Central memory CD8-positive, alpha-beta T cell (primary cell): ENCODE measurements around the gene SVOPL.

Experiments
- ATAC-seq: fragments of 150-1000 bp; cut with Tn5 transposase; replicated peaks from 2 replicates; pipeline ENCODE4 v1.10.0; 2022; ENCODE audit warnings: mild to moderate bottlenecking, moderate FRiP score, moderate number of reproducible peaks; ENCODE audit not compliant: poor library complexity, severe bottlenecking; ENCODE audit errors: extremely low read depth
- DNase-seq, 2 donors: peaks; one replicate each; pipeline ENCODE4 v3.0.0; 2021; ENCODE audit warnings: low spot score in 2 of 2
- H3K27ac Mint-ChIP-seq: one replicate; pipeline ENCODE4 v1.8.0; 2022; ENCODE audit warnings: low read depth, mild to moderate bottlenecking, moderate library complexity, mixed read lengths
- H3K27me3 Mint-ChIP-seq: one replicate; pipeline ENCODE4 v1.8.0; 2022; ENCODE audit warnings: mixed read lengths
- H3K36me3 Mint-ChIP-seq: one replicate; pipeline ENCODE4 v1.8.0; 2022; ENCODE audit warnings: mild to moderate bottlenecking, moderate library complexity, mixed read lengths; ENCODE audit not compliant: insufficient read depth
- H3K4me1 Mint-ChIP-seq: one replicate; pipeline ENCODE4 v1.8.0; 2022; ENCODE audit warnings: mixed read lengths
- H3K4me3 Mint-ChIP-seq: one replicate; pipeline ENCODE4 v1.8.0; 2022; ENCODE audit warnings: mild to moderate bottlenecking, moderate library complexity, mixed read lengths
- H3K9me3 Mint-ChIP-seq: one replicate; pipeline ENCODE4 v1.8.0; 2022; ENCODE audit warnings: mixed read lengths

The SVOPL gene

DNA sequence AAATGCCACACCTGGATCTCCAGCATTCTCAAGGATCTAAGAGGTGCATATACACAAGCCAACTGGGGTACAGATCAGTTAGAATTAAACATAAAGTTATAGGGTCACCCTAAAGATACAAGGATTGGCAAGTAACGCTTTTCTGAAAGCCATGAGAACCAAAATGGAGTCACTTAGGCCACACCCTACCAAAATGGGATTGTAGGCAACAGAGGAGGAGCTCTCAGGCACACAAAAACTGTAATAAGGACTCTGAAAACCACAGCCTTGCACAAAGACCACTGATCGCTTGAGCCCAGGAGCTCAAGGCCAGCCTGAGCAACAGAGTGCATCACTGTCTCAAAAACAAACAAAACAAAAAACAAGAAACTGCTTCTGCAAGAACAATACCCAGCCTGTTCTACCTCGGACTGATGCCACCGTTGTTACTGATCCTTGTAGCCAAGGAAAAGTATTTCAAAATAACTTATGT is 35.5 kb downstream of the SVOPL start:
- Mint-ChIP-seq H3K27ac (no peak overlapping the region), H3K4me1 (no peaks in the 10 kb centered on the region), H3K27me3 (peaks cover 97% of the 10 kb centered on the region), H3K9me3 (no peaks in the 10 kb centered on the region), H3K4me3 (no peak overlapping the region), H3K36me3 (peaks cover 3% of the 10 kb centered on the region)
- no peak for ATAC-seq
- no peak for DNase-seq

DNA sequence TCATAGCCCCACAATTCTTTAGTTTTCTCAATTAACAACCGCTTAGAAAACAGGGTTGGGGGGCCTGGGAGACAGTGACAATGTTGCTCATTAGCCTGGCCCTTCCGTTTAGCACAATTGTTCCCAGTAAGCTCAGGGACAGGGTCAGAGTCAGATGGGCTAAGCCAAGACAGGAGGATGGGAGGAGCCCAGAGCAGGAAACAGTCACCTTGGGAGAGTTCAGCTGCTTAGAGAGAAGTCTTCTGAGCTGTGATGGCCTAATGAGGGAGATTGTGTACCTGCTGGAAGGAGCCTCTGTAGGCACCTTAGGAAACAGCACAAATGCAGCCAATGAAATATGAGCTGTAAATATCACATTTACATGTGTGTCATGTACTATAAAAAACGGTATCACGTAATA is 35.9 kb downstream of the SVOPL start:
- H3K4me3 Mint-ChIP-seq: peak overlapping the region; percentile 60
- peaks cover 3% of the 10 kb centered on the region for H3K36me3 Mint-ChIP-seq
- peaks cover 92% of the 10 kb centered on the region for H3K27me3 Mint-ChIP-seq
- no peak for ATAC-seq
- H3K4me1 Mint-ChIP-seq: no peaks in the 10 kb centered on the region
- H3K27ac Mint-ChIP-seq: no peak overlapping the region
- no peak for DNase-seq
- no peaks in the 10 kb centered on the region for H3K9me3 Mint-ChIP-seq

DNA sequence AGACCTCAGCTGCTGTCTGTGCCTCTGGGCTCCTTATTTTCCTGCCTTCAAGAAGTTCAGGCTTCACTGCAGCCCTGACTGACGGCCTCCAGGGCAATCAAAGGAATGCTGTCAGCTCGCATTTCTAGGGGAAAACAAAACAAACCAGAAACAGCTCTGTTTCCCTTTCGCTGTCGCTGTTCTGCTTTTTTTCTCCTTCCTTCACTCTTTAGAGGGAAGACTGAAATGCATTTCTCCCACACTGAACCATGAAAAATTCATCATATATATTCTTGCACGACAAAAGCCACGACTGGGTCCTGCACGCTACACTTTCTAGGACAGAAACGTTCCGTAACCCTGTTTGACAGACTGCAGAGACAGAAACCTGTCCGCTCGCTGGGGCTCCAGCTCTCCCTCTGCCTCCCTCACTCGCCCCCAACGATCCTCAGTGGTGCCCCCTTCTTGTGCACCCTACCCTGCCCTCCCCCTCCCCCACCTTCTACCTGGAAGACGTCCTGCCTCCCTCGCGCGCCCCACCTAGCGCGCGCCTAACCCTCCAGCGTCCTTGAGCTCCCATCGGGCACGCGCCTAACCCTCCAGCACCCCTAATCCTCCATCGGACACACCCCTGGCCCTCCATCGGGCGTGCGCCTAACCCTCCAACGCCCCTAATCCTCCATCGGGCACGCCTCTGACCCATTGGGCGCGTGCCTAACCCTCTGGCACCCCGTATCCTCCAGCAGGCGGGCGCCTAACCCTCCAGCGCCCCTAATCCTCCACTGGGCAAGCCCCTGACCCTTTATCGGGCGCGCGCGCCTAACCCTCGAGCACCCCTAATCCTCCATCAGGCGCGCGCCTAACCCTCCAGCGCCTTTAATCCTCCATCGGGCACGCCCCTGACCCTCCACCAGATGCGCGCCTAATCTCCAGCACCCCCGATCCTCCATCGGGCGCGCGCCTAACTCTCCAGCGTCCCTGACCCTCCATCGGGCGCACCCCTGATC is 37.1 kb downstream of the SVOPL start:
- no peaks in the 10 kb centered on the region for H3K4me1 Mint-ChIP-seq
- ATAC-seq (no peak), DNase-seq (no peak)
- H3K27me3 Mint-ChIP-seq: peaks cover 92% of the 10 kb centered on the region
- peak overlapping the region; percentile 60 for H3K4me3 Mint-ChIP-seq
- no peaks in the 10 kb centered on the region for H3K9me3 Mint-ChIP-seq
- peaks cover 3% of the 10 kb centered on the region for H3K36me3 Mint-ChIP-seq
- no peak overlapping the region for H3K27ac Mint-ChIP-seq

DNA sequence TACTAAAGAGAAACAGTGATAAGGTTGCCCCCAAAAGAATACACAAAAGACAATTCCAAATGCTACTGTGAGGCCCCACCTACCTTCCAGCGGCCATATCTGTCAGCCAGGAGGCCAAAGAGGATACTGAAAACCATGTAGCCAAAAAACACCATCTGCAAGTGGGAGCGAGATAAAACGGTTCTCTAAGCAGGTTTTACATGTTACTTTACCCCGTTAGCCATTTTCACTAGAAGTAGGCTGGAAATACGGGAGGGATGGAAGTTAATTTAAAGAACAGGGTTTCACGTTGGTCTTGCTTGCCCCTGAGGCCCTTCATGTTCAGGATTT is 38.2 kb downstream of the SVOPL start:
- no peaks in the 10 kb centered on the region for H3K4me1 Mint-ChIP-seq
- DNase-seq (no peak), ATAC-seq (no peak)
- H3K27me3 Mint-ChIP-seq: peaks cover 84% of the 10 kb centered on the region
- no peak overlapping the region for H3K27ac Mint-ChIP-seq
- H3K4me3 Mint-ChIP-seq: no peak overlapping the region
- peaks cover 3% of the 10 kb centered on the region for H3K36me3 Mint-ChIP-seq
- no peaks in the 10 kb centered on the region for H3K9me3 Mint-ChIP-seq

DNA sequence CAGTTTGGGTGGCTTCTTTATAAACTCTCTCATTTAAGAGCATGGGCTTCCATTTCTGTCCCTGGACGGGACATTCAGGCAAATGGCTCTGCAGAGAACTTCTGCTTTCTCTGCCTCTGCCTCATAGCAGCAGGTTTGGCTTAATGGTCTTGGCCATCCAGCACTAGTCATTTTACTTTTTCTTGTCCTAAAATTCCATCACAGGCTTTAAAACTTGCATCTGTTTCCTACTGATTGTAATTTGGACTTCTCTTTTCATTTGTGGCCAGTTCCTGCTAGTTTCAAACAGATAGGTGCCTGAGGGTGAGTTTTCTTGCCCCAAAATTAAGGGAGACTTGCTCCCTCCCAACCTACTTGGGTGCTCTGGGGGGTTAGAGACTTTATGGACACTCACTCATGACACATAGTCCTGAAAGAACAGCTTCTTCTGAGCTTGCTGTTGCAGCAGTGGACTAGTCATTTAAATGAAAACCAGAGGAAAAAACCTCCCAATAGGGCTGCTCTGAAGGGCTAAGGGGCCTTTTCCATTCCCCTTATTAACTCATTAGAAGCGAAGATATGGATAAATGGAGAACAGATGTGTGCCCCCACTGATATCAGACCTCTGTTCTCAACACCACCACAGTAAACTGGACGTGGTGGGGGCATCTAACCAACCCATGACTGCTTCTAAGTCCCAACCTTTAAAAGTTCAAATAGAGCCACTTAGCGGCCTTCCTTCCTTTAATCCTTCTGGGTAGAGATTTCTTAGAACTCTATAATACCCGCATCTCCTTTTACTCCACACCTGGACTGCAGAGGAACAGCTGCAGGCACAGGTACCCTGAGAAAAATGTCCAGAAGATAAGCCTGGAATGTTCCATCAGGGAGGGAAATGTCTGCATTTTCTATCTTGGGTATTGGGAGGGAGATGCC is 38.8 kb downstream of the SVOPL start:
- peaks cover 78% of the 10 kb centered on the region for H3K27me3 Mint-ChIP-seq
- DNase-seq (no peak), ATAC-seq (no peak)
- H3K36me3 Mint-ChIP-seq: peaks cover 3% of the 10 kb centered on the region
- no peaks in the 10 kb centered on the region for H3K4me1 Mint-ChIP-seq
- no peak overlapping the region for H3K27ac Mint-ChIP-seq
- no peaks in the 10 kb centered on the region for H3K9me3 Mint-ChIP-seq
- H3K4me3 Mint-ChIP-seq: no peak overlapping the region

DNA sequence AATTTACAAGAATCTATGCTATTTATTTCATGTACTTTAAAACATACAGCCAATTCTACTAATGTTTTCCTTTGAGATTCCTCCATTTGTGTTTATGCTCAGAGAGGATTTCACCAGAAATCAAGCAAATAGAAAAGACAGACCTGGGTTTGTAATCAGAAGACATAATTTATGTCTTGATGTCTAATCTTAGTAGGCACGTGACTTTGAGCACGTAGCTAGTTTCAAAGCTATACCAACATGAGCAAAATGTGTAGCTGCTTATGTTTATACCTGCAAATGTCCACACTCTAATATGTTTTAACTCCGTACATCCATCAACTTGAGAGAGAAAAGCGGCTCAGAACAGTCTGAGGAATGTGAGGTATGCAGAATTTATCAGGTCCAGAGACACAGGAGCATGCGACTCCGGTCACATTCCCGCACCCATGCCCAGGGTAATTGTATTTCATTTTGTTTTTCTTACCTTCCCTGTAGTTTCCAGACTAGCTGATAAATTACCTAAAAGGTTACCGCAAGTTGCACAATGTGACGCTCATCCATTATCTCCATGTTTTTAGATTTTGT is 40.0 kb downstream of the SVOPL start:
- H3K9me3 Mint-ChIP-seq: no peaks in the 10 kb centered on the region
- H3K4me3 Mint-ChIP-seq: no peak overlapping the region
- no peak for ATAC-seq
- H3K4me1 Mint-ChIP-seq: no peaks in the 10 kb centered on the region
- H3K27ac Mint-ChIP-seq: no peak overlapping the region
- peaks cover 66% of the 10 kb centered on the region for H3K27me3 Mint-ChIP-seq
- no peak for DNase-seq
- H3K36me3 Mint-ChIP-seq: peaks cover 3% of the 10 kb centered on the region

DNA sequence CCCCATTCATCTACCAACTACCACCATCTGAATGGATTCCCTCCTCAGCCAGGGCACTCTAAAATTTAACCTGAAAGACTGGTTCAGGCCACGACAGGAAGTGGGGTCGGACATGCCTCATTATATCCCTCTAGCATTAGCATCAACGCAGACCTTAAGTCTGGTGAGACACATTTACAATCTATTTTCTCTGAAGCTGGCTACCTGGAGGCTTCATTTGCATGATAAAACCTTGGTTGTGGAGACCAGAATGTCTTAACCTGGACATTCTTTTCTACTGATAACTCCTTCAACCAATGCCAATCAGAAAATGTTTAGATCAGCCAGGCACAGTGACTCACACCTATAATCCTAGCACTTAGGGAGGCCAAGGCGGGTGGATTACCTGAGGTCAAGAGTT is 42.3 kb downstream of the SVOPL start:
- Mint-ChIP-seq H3K27me3 (peaks cover 43% of the 10 kb centered on the region), H3K4me3 (no peak overlapping the region), H3K4me1 (no peaks in the 10 kb centered on the region), H3K9me3 (no peaks in the 10 kb centered on the region), H3K36me3 (no peaks in the 10 kb centered on the region), H3K27ac (no peak overlapping the region)
- ATAC-seq: no peak
- no peak for DNase-seq

DNA sequence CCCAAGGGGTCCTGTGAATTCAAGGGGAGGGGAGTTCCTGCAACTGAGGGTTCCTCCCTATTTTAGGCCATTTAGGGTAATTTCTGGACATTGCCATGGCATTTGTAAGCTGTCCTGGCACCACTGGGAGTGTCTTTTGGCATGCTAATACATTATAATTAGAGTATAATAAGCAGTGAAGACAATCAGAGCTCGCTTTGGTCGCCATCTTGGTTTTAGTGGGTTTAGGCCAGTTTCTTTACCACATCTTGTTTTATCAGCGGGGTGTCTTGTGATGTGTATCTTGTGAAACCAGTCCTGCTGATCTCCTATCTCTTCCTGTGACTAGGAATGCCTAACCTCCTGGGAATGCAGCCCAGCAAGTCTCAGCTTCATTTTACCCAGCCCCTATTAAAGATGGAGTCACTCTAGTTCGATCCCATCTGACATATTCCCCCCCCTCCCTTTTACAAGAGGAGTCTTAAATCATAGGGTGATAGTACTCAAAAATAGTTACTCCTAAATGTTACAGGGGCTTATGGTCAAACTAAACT is 43.2 kb downstream of the SVOPL start:
- Mint-ChIP-seq H3K27ac (no peak overlapping the region), H3K36me3 (no peaks in the 10 kb centered on the region), H3K4me3 (no peak overlapping the region), H3K9me3 (no peaks in the 10 kb centered on the region), H3K4me1 (no peaks in the 10 kb centered on the region), H3K27me3 (peaks cover 34% of the 10 kb centered on the region)
- DNase-seq (no peak), ATAC-seq (no peak)

DNA sequence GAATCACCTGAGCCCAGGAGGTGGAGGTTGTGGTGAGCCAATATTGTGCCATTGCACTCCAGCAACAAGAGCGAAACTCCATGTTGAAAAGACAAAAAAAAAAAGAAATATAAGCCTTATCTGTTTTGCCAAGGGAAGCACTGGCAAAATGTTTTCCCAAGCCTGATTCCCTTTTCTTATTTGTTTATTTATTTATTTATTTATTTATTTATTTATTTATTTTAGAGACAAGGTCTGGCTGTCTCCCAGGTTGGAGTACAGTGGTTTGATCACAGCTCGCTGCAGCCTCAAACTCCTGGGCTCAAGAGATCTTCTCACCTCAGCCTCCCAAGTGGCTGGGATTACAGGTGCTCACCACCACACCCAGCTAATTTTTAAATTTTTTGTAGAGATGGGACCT is 44.2 kb downstream of the SVOPL start:
- ATAC-seq: no peak
- no peak overlapping the region for H3K27ac Mint-ChIP-seq
- H3K4me3 Mint-ChIP-seq: no peak overlapping the region
- H3K36me3 Mint-ChIP-seq: no peaks in the 10 kb centered on the region
- no peak for DNase-seq
- H3K4me1 Mint-ChIP-seq: no peaks in the 10 kb centered on the region
- H3K9me3 Mint-ChIP-seq: no peaks in the 10 kb centered on the region
- peaks cover 26% of the 10 kb centered on the region for H3K27me3 Mint-ChIP-seq

DNA sequence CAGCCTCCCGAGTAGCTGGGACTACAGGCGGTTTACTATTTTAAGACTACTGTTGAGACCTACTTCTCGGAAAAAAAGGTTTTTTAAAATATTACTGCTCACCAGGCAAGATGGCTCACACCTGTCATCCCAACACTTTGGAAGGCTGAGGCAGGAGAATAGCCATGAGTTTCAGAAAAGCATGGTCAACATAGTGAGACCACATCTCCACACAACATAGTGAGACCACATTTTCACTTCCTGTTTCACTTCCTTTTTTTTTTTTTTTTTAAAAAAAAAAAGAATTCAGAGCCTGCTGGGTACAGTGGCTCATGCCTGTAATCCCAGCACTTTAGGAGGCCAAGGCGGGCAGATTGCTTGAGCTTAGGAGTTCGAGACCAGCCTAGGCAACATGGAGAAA is 46.5 kb downstream of the SVOPL start:
- Mint-ChIP-seq H3K9me3 (no peaks in the 10 kb centered on the region), H3K27ac (no peak overlapping the region), H3K27me3 (peaks cover 9% of the 10 kb centered on the region), H3K4me1 (no peaks in the 10 kb centered on the region), H3K4me3 (no peak overlapping the region), H3K36me3 (no peaks in the 10 kb centered on the region)
- DNase-seq (no peak), ATAC-seq (no peak)

DNA sequence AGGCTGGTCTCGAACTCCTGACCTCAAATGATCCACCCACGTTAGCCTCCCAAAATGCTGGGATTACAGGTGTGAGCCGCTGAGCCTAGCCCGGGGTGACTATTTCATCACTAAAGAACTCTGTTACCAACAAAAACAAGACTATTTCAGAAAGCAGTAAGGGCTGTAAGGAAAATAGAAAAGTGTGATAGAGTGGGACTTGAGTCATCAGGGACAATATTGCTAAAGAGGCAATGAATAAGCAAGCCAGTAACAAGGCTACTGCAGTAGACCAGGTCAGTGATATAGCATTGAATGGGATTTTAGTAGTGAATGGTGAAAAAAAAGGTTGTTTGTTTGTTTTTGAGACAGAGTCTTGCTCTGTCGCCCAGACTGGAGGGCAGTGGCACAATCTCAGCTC is 51.7 kb downstream of the SVOPL start:
- DNase-seq (no peak), ATAC-seq (no peak)
- Mint-ChIP-seq H3K27ac (no peak overlapping the region), H3K9me3 (peaks cover 5% of the 10 kb centered on the region), H3K36me3 (no peaks in the 10 kb centered on the region), H3K27me3 (no peaks in the 10 kb centered on the region), H3K4me3 (no peak overlapping the region), H3K4me1 (no peaks in the 10 kb centered on the region)

DNA sequence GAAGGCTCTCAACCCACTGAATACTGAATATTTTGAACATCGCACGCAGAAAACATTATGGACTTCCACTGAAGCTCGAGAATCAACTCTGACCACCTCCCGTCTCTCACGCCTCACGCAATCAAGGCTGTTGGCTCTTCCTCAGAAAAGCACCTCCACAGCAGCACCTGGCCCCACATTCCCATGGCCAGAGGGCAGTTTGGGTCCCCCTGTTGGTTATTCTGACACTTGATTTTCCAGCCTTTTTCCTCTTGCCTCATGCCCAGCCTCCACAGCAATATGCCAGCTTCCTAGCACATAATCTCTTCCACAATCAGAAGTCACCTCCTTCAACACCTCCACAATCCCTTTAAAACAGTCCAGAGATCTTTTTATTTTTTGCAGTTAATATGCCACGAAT is 55.9 kb downstream of the SVOPL start:
- H3K27me3 Mint-ChIP-seq: no peaks in the 10 kb centered on the region
- peaks cover 5% of the 10 kb centered on the region for H3K9me3 Mint-ChIP-seq
- H3K27ac Mint-ChIP-seq: no peak overlapping the region
- no peak overlapping the region for H3K4me3 Mint-ChIP-seq
- no peaks in the 10 kb centered on the region for H3K36me3 Mint-ChIP-seq
- H3K4me1 Mint-ChIP-seq: no peaks in the 10 kb centered on the region
- DNase-seq: no peak
- ATAC-seq: no peak
